GM13976 (cell line): ENCODE data around the gene PARVA.

Experiments used
- DNase-seq: peaks from one replicate; pipeline ENCODE4 v3.0.0; 2012; ENCODE audit warnings: low spot score
- CTCF ChIP-seq: IDR thresholded peaks from 2 replicates; pipeline ENCODE4 v1.5.1; 2012; ENCODE audit warnings: borderline replicate concordance, mild to moderate bottlenecking; ENCODE audit not compliant: insufficient read depth; ENCODE audit errors: extremely low read depth, missing control alignments, control extremely low read depth
- in situ Hi-C: fragments of 300-500 bp; cut with MboI; formaldehyde crosslinking; loops from one replicate; pipeline ENCODE4 v1.12.0; 2022; ENCODE audit warnings: low sequenced_read_pairs, mixed read lengths, inconsistent platforms; ENCODE audit not compliant: unreplicated experiment

The PARVA gene

GRCh38 chr11:12454782-12455181, 77.4 kb downstream of the PARVA start:
- TF ChIP-seq CTCF, result no peak
- in situ Hi-C loops, result no loop called here
- DNase-seq, result no peak

- in situ Hi-C loops, result no loop called here
- no peak for TF ChIP-seq CTCF
Measured at GRCh38 chr11:12455938-12456337, 78.6 kb downstream of the PARVA start.

GRCh38 chr11:12456651-12457579, 79.5 kb downstream of the PARVA start:
- in situ Hi-C loops, result no loop called here
- no peak for TF ChIP-seq CTCF
- DNase-seq, result no peak

More at GRCh38 chr11:12455938-12456337, 78.6 kb downstream of the PARVA start:
- no peak for DNase-seq

- in situ Hi-C loops, result no loop called here
- DNase-seq, result no peak
- no peak for TF ChIP-seq CTCF
Measured at GRCh38 chr11:12458042-12458441, 80.7 kb downstream of the PARVA start.

- in situ Hi-C loops, result no loop called here
- no peak for DNase-seq
Measured at GRCh38 chr11:12459374-12459773, 82.0 kb downstream of the PARVA start.

GRCh38 chr11:12459865-12460444, 82.6 kb downstream of the PARVA start:
- no peak for DNase-seq
- in situ Hi-C loops, result no loop called here
- no peak for TF ChIP-seq CTCF

More at GRCh38 chr11:12459374-12459773, 82.0 kb downstream of the PARVA start:
- no peak for TF ChIP-seq CTCF
